MV-4-11 (cell line): ENCODE data around the gene DPF3.
"Not testable (repeated sequence)": the region's sequence is repeated elsewhere in the genome, so short reads cannot be mapped to it uniquely, and the experiment has no call there.

Experiments used
- DNase-seq: peaks from one replicate; lab custom pipeline; 2025; lab: John Stamatoyannopoulos, UW

Gene DPF3

DNA sequence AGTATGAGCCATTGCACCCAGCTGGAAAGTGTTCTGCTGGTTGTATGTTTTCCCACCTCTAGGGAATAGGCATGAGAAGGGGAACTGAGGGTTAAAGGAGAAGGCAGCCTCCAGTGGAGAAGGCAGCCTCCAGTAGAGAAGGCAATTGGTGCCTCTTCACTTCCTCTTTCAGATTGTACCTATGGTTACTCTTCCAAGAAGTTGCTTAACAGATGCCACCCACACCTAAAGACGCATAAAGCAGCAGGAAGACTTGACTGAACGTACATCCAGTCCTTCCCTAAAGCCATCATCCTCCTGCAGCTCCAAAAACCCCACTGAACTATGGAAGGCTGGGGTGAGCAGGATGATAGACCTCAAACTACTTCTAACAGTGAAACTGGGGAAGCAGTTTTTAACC, 13.1 kb downstream of the DPF3 start:
- DNase-seq = peak; percentile 80

DNA sequence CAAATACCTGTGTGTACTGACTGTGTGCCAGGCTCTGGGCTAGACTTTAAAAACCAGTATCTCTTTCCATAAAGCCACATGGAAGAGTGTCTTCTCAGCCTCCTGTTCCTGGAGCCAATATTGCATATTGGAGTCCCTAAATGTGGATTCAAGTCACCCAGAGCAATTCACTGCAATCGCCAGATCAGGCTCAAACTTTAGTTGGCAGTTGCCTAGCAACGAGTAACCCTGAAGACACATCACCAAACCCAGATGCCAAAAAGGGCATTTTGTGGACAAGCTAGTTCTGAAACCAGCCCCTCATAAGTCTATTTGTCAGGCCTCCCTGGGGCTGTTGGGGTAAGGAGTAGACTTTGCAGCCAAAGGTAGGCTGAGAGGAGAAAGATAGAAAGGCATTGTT, 13.7 kb downstream of the DPF3 start:
- DNase-seq = no peak

DNA sequence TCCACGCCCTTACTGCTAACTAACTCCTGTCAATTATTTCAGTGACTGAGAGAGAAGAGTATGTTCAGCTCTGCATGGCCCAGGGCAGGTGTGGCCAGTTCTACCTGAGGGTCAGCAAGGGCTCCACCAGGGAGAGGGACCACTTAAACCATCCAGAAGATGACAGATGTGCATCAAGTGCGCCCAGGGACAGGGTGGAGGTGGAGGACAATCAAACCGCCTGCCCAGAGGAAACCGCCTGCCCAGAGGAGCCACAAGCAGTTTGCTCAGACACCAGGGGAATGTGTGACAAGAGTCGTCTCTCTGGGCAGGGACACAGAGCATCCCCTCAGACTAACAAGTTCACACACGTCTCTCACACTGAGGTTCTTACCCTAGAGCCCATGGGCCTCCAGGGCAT, 14.5 kb downstream of the DPF3 start:
- no peak for DNase-seq

DNA sequence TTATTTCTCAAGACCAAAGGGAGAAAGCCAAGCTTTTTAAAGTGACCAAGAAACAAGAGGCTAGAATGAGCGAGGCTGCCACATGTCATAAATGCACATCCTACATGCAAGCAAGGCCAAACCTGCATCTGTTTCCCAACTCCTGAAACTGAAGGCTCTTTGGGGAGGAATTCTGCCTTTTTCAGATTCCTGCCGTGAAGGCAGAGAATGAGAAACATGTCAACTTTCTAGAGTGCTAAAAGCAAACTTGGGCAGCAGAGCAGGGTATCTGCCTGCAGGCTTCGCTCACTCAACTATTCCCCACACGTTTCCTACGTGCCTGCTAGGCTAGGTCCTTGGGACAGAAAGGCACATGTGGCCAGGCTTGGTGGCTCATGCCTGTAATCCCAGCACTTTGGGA, 15.2 kb downstream of the DPF3 start:
- no peak for DNase-seq

DNA sequence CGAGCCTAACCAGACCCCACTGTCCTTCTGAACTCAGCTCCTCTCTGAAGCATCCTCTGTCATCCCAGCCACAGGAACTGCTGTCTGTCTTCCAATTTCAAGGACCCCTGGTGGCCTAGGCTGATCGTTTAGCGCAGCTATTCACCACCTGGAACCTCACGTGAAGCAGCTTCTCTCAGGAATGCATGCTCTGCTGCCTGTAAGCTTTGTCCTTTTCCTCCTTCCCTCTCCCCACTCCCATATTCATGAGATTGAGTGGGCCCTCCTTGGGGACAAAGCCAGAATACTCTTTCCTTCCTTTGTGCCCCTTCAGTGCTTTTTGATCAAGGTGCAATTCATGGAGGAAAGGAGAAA, 17.2 kb downstream of the DPF3 start:
- no peak for DNase-seq

DNA sequence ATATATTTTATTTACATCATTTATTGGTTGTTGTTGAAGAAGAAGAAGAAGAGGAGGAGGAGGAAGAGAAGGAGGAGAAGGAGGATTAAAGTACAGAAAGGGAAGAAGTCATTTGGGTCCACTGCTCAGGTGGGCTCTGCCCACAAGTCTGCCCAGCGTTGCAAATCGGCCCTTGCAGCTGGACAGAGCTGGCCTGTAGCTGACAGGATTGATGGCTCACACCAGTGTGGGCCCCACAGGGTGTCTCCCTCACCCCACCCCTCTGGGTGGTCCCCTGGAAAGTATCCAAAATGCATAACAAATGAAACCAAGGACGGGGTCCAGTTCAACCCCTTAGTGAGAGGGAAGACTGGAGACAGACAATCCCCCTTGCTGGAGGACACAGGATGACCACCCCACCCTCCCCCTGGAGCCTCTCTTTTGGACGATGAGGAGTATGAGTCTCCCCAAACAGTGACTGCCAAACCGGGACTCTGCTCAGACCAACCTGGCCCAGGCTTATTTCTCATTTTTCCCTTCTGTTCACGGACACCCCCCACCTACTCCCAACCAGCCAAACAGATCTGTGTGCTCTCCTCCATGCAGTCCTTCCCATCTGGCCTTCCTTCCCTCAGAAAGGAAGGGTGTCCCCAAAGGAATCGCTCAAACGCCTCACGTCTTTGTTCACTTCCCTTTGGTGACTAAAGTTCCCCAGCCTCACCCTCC, 17.7 kb downstream of the DPF3 start:
- DNase-seq = no peak

DNA sequence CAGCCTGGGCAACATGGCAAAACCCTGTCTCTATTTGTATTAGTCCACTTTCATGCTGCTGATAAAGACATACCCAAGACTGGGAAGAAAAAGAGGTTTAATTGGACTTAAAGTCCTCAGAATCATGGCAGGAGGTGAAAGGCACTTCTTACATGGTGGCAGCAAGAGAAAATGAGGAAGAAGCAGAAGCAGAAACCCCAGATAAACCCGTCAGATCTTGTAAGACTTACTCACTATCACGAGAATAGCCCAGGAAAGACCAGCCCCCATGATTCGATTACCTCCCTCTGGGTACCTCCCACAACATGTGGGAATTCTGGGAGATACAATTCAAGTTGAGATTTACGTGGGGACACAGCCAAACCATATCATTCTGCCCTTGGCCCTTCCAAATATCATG, 23.0 kb downstream of the DPF3 start:
- not testable (repeated sequence) for DNase-seq

DNA sequence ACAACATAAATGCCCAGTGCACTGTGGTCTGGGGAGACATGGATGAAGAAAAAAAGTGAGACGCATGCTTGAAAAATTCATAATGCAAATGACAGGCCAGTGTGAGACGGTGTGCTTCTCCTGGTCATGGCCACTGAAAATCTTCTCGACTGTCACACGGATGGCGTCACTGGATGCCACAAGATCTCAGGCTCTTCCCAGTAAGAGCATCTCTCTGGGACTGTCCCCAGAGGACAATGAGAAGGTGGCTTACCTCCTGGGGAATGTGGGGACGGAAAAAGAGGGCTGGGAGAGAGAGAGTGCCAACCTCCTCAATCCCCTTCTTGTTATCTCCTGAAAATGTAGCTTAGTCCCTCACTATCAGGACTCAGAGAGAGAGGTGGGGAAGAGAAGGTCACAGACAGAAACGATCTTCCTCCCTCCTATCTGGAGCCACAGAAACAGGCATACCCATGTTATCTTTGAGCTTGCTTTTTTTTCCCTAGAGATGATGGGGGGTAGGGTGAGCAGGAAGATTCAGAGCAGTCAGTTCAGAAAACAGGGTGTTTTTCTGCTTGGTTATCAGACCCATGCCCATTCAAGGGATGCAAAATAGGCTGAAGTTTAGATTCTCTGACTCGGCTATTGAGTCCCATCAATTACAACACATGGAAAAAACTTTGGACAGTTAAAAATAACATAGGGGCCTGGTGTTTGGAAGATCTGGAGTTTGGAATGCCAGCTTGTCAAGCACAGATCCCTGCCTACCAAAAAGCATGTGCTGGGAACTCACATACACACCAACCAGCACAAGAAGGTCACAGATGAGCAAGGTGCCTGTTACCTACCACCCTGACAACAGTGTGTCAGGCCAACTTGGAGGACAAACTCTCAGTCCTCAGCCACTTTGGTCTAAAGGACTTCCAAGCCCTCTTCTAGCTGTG, 24.2 kb downstream of the DPF3 start:
- no peak for DNase-seq

DNA sequence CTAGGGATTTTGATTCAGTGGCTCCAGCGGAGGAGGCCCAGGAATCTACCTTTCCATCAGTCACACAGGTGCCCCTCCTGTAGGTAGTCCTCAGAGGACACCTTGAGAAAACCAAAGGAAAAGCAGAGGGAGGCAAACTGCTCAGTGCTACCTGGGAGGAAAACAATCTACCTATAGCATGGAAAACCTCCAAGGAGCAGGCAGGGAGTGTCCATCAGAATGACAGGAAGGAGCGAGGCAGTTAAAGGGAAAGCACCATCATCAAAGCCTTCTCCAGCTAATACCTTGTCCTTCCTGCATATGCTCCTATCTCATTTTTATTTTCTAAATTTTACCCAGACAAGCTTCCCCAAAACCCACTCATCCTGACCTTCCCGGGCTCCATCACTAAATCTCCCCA, 25.4 kb downstream of the DPF3 start:
- DNase-seq = no peak

DNA sequence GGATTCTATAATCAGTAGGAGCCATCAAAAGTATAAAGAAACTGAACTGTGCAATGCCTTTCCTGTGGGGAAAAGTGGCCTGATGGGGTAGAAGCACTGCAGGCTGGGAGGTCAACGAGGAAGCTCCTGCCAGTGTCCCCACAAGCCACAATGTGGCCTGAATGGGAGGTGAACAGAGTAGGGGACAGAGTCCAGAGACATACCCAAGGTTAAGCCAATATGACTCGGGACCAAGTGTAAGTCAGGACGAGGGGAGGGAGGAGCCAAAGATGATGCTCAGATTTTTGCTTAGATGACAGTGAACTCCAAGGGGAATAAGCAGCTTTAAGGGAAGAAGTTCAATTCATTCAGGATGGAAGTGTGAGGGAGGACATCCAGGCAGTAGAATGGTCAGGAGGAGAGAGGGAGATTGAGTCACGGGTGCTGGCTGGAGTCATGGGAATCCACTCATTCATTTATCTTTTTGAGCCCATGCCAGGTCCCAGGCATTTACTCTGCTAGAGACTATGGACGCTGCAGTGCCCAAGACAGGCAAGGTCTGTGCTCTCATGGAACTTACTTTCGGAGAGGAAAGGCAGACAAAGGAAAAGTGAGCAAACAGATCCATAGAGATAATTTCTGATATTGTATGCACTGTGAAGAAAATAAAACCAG, 29.1 kb downstream of the DPF3 start:
- no peak for DNase-seq

DNA sequence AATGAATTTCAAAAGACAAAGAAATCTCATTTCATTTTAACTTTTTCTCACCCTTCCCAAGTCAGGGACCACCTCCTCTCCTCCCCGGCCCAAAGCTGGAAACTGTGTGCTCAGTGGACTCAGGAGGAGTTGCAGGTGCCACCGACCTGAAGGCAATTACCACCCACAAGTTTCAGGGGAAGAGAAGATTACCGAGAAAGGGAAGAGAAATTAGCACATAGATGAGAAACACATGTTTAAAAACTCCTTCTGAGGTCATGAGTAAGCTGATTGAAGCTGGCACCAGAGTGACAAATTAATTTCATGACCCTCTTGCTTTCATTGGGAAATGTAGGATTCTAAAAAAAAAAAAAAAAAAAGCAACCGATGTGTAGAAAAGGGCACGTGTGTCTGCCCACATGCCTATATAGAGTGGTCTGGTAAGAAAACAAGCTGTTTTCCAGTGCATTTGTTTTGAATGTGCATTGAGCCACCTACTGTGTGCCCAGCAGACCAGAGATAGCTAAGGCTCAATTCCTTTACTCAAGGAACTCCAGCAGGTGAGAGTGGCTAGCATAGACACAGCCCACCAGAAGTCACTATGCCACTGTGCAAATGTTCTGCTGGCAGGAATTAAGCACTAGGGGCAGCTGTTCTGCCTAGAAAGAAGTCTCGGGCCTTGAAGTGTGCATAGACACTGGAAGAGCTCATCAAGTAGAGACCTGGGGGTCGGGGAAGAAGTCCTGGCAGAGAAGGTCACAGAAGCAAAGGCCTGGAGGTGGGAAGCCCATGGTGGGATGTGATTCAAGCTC, 30.5 kb downstream of the DPF3 start:
- peak; percentile 61 for DNase-seq

DNA sequence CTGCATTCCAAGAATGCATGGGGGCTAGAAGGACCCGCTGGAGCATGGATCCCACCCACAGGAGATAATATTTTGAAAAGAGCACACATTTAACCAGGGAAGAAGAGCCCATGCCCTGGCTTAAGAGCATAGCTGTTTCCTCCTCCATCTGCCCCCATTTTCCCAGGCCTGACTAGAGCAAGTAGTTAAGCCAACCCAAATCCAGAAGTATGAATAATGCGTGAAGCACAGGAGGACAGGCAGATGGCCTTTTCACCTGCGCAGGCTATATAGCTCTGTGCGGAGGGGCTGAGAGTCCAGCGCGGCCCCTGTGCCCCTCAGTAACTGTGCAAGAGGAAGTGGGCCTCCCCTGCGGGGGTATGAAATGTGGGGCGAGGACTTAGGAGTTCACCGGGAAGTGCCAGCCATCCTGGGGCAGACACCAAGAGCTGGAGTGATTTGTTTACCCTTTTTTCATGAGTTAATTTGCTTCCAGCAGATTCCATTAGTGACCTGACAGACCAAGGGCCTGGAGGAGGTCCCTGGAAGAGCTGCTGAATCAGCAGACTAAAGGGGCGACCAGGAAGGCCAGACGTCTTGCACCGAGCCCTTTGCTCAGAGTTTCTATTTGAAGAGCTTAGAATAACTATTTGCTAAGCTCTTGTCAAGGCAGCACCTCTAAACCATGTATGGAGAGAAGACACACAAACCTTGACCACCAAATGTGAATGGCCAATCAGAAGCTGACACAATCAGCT, 37.2 kb downstream of the DPF3 start:
- no peak for DNase-seq

DNA sequence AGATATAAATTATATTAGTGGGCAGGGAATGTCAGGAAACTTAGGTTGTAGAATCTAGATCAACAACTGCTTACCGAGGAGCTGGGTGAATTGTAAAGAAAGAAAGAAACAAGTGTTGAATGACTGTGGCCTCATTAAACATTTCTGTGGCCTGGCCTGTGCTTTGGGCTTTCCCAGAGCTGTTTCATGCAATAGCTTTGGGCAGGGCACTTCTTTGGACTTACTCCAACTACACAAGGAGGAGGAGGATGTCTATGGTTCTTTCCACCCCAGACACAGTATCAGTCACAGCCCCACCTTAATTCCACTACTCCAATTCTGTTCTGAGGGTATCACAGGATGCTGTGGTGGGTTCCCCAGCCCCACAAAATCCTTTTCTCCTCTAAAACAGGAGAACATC, 38.0 kb downstream of the DPF3 start:
- DNase-seq = no peak

DNA sequence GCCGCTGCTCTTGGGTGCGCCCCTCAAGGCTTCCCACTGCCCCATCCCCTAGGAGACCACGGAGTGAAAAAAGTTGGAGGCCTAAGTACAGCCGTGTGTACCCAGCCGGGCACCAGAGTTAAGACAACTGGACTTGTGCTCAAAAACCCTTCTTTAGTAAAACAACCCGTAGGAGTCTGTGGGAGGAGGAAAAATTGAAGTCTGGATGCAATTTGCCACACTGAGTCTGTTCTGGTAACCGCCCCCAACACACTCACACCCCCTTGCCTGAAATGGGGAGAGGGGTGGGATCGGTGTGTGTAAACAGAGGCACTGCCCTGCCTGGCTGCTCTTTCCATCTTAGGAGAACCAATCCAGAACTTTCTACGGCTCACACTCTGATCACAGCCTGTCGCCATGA, 41.7 kb downstream of the DPF3 start:
- DNase-seq = no peak

DNA sequence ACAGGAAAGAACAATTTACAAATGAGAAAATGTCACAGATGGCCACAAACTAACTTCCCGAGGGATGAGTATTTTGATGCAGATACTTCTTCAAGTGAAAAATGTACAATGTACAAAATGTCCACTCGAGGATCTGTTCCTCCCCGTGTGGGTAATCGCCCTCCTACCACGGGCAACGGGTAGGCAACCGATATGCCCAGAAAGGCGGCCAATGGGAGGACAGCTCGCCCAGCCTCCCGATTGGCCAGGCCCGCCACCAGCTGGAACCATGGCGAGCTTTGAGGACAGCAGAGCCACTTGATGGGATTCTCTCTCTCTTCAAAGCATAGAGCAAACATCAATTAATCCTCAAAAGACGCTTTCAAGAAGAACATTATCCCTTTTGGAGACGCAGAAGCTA, 42.3 kb downstream of the DPF3 start:
- no peak for DNase-seq

DNA sequence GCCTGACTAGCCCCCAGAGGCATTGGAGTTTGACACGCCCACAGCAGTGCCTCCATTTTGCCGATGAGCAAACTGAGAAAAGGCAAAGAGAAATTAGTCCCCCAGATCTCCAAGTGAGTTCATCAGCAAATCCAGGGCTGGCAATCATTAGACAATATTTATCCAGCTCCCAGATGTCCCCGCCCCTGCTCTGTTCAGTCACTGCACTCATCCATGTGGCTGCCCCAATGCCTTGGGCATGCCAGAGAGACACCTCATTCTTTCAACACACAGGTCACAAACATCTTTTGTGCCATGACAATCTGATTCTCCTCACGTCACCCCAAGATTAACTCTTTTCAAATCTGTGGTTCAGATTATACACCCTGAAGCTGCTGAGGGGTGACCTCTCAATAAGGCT, 43.5 kb downstream of the DPF3 start:
- no peak for DNase-seq

DNA sequence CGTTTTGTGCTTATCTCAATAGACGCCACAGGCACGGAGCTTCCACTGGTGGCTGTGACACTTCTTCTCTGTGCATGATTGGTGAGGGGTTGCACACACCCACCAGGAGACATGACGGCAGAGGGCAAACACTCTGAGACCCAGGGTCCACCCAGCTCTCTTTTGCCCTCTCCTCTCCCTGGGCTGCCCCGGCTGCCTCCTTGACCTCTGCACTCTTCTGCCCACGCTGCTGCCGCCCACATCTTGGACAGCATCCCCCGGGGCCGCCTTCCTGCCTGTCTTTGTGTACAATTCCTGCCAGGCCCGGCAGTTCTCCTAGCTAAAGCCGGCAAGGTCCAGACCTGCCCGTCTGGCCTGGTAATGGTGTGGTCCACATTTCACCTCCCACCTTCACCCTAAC, 44.7 kb downstream of the DPF3 start:
- no peak for DNase-seq

DNA sequence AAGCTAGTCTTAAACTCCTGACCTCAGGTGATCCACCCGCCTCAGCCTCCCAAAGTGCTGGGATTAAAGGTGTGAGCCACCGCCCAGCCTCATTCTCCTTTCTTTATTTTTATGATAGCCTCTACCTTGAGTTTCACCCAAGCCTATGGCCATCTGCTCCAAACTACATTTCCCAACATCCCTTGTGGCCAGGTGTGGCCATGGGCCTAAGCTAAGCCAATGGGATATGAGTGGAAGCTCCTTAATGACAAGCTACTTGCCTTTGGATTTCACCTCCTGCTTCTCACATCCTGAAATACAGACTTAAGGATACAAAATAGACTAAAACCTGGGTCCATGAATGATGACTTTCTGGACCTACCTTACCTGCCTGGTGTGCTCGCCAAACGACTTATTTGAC, 46.2 kb downstream of the DPF3 start:
- DNase-seq = no peak

DNA sequence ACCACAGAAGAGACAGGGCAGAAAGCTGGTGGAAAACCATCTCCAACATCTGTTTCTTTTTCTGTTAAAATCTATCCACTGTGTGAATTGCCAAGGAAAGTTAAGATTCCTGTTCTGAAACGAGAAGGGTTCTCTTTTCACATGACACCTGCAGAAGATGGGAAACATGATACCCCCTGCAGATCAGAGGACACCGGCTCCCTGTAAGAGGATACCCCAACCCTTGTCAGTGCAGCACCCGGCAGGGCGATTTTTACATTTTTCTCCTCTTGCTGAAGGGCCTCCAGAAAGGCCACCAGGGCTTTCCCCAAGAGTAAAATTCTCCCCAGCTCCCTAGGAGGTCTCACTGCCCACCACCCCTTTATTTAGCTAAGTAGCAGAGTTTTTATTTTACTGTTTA, 48.2 kb downstream of the DPF3 start:
- no peak for DNase-seq

DNA sequence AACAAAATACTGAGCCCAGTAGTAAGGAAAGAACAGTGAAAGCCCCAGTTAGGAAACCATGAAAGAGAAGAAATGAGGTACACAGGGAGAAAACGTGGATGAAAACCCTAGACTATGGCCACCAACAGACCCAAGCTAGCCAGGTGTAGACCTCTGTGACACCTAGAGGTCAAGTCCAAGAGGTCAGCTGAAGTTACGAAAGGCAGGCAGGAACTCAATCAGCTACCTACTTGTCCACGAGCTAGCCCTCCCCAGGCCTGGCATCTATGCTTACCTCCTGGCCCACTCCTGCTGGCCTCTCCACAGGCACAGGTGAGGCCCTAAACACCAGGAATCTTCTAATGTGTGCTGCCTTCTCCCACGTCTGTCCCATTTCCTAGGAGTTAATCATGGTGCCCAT, 48.7 kb downstream of the DPF3 start:
- DNase-seq = no peak

DNA sequence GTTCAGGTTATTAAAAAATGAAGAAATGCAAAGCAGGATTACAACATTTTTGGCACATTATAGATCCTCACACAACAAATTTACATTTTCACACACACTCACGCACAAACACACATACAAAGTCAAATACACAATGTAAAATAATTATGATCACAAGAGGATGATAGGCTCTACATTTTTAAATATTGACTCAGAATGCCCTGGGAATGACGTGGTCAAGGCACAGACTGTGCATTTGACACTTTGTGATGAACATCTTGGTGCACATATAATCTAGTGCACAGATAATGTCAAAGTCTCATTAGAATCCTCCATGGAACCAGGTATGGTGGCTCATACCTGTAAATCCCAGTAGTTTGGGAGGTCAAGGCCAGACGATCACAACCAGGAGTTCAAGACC, 49.4 kb downstream of the DPF3 start:
- no peak for DNase-seq
